Endothelial cell of umbilical vein (primary cell): ENCODE results near the gene CAMTA2. TPM values are rescaled to one million over a fixed set of nuclear protein-coding genes. Genes with fewer than 3 reads are reported as not detected.
A peak's percentile ranks its signal among the peaks of the same experiment; 100 is the strongest.

Experiments
- BruUV-seq: library from RNA; stranded (reverse); fragments of 400-500 nt; replicated peaks from 2 replicates; lab custom pipeline; 2021; lab: Mats Ljungman, UMichigan
- CTCF ChIA-PET: fragments of 300-600, 350-600 bp; sonication (Branson Sonifier 250); formaldehyde crosslinking; loops from one replicate; lab custom pipeline; 2021; ENCODE audit warnings: antibody characterized with exemption, inconsistent platforms; lab: Charles Lee
- POLR2A ChIA-PET: fragments of 300-600, 350-600 bp; sonication (Branson Sonifier 250); formaldehyde crosslinking; loops from one replicate; lab custom pipeline; 2021; ENCODE audit warnings: antibody characterized with exemption, inconsistent platforms; lab: Charles Lee
- DNase-seq: peaks from one replicate; pipeline ENCODE4 v3.0.0-alpha.2; 2011; ENCODE audit warnings: low read depth, low spot score
- FAIRE-seq: peaks from 2 replicates; lab custom pipeline; 2011; peaks lifted over from hg19 to GRCh38; lab: Jason Lieb, UNC
- H2AFZ ChIP-seq: 2 replicates; pipeline ENCODE4 v1.6.0; 2012; ENCODE audit warnings: low read depth, low read length, control low read depth, inconsistent platforms
- H3K27ac ChIP-seq: 2 replicates; pipeline ENCODE4 v1.5.1; 2011; ENCODE audit warnings: low read depth, mild to moderate bottlenecking, control low read depth, low read length, moderate library complexity; ENCODE audit not compliant: insufficient read depth
- H3K27me3 ChIP-seq, 2 experiments: 2 replicates each; pipeline versions ENCODE4 v1.6.0 to v1.6.1; 2011; ENCODE audit warnings: low read length in 2 of 2, mixed read lengths in 1 of 2; ENCODE audit not compliant: control insufficient read depth in 2 of 2, insufficient read depth in 2 of 2
- H3K36me3 ChIP-seq, 2 experiments: 2 replicates in 1 of 2; 3 replicates in 1 of 2; pipeline ENCODE4 v1.5.1; 2011; ENCODE audit warnings: low read length in 2 of 2, mild to moderate bottlenecking in 1 of 2, moderate library complexity in 1 of 2; ENCODE audit not compliant: control insufficient read depth in 2 of 2, insufficient read depth in 2 of 2; ENCODE audit errors: extremely low read depth in 1 of 2
- H3K4me1 ChIP-seq: 3 replicates; pipeline ENCODE4 v1.5.1; 2011; ENCODE audit warnings: mild to moderate bottlenecking, low read length; ENCODE audit not compliant: control insufficient read depth, insufficient read depth; ENCODE audit errors: extremely low read depth
- H3K4me2 ChIP-seq: 2 replicates; pipeline ENCODE4 v1.6.1; 2011; ENCODE audit warnings: low read length, control low read depth, mixed read lengths; ENCODE audit not compliant: insufficient read depth
- H3K4me3 ChIP-seq, 3 experiments: fragments of 200-600 bp in 1 of 3; sonication (generic), shearing (Covaris generic) in 1 of 3; replicated peaks in 1 of 3; 2 replicates each; pipeline ENCODE4 v1.5.1; 2011 to 2016; ENCODE audit warnings: control low read depth in 3 of 3, low read length in 3 of 3, mild to moderate bottlenecking in 2 of 3, inconsistent platforms in 1 of 3, low read depth in 1 of 3, moderate library complexity in 1 of 3; ENCODE audit not compliant: insufficient read depth in 1 of 3
- H3K79me2 ChIP-seq: 2 replicates; pipeline ENCODE4 v1.6.0; 2012; ENCODE audit warnings: low read length, inconsistent platforms; ENCODE audit not compliant: control insufficient read depth, insufficient read depth
- H3K9ac ChIP-seq: replicated peaks from 2 replicates; pipeline ENCODE3; 2011; ENCODE audit warnings: low read length, control low read depth; ENCODE audit not compliant: insufficient read depth; ENCODE audit errors: extremely low read depth
- H3K9me1 ChIP-seq: replicated peaks from 3 replicates; pipeline ENCODE4 v1.6.0; 2011; ENCODE audit warnings: mild to moderate bottlenecking, low read length; ENCODE audit not compliant: control insufficient read depth, insufficient read depth; ENCODE audit errors: extremely low read depth
- H3K9me3 ChIP-seq: replicated peaks from 2 replicates; pipeline ENCODE4 v1.5.1; 2012; ENCODE audit warnings: low read length, inconsistent platforms; ENCODE audit not compliant: control insufficient read depth, insufficient read depth
- H4K20me1 ChIP-seq: replicated peaks from 2 replicates; pipeline ENCODE3; 2011; ENCODE audit warnings: mild to moderate bottlenecking, low read length; ENCODE audit not compliant: control insufficient read depth, insufficient read depth; ENCODE audit errors: extremely low read depth
- EZH2 ChIP-seq: IDR thresholded peaks from 2 replicates; pipeline ENCODE4 v1.6.1; 2012; ENCODE audit warnings: borderline replicate concordance, low read depth, mild to moderate bottlenecking, moderate library complexity, low read length, inconsistent platforms; ENCODE audit not compliant: severe bottlenecking
- FOS ChIP-seq: IDR thresholded peaks from 2 replicates; pipeline ENCODE4 v1.6.1; 2011; ENCODE audit warnings: mild to moderate bottlenecking, low read length, moderate library complexity, borderline replicate concordance; ENCODE audit not compliant: insufficient read depth
- GATA2 ChIP-seq: IDR thresholded peaks from 2 replicates; pipeline ENCODE4 v1.7.0; 2011; ENCODE audit warnings: low read depth, mild to moderate bottlenecking, moderate library complexity, mixed read lengths, low read length; ENCODE audit not compliant: insufficient read length, insufficient read depth
- JUN ChIP-seq: IDR thresholded peaks from 2 replicates; pipeline ENCODE4 v1.6.1; 2011; ENCODE audit warnings: borderline replicate concordance, low read depth; ENCODE audit not compliant: insufficient read length, insufficient read depth
- MAX ChIP-seq: IDR thresholded peaks from 2 replicates; pipeline ENCODE4 v1.6.1; 2011; ENCODE audit not compliant: insufficient read depth, insufficient read length
- MYC ChIP-seq: IDR thresholded peaks from one replicate; pipeline ENCODE4 v1.6.1; 2011; ENCODE audit warnings: mild to moderate bottlenecking, low read depth, low read length
- POLR2A ChIP-seq: IDR thresholded peaks from 2 replicates; pipeline ENCODE4 v1.6.1; 2012; ENCODE audit warnings: low read depth, mild to moderate bottlenecking, control low read depth, low read length
- POLR2AphosphoS5 ChIP-seq: IDR thresholded peaks from 2 replicates; pipeline ENCODE4 v1.6.1; 2012; ENCODE audit warnings: low read depth, mild to moderate bottlenecking, control low read depth, low read length, moderate library complexity; ENCODE audit not compliant: insufficient read depth
- dilution Hi-C: fragments of 300-500 bp; cut with MboI; formaldehyde crosslinking; loops from one replicate; pipeline ENCODE4 v1.15.0; 2019; ENCODE audit warnings: low sequenced_read_pairs; ENCODE audit not compliant: extremely low pct_ligation_motif_present
- intact Hi-C: fragments of 100-400 bp; cut with micrococcal nuclease; formaldehyde crosslinking; loops from one replicate; pipeline ENCODE4 v1.10.0; 2022
- polyA plus RNA-seq, 4 experiments: library from polyadenylated mRNA; depleted of rRNA in 3 of 4; stranded (reverse) in 3 of 4; unstranded in 1 of 4; fragments of >200 nt; gene quantifications; 2 replicates each; pipeline versions ENCODE4 v1.2.1 to v1.2.3, GENCODE V29; 2011 to 2012; ENCODE audit warnings: missing spikeins in 1 of 4
- total RNA-seq: library from RNA; stranded (reverse); gene quantifications from 2 replicates; pipeline ENCODE4 v1.2.3, GENCODE V29; 2021
- TF ChIP-seq, protein P1 (sequence below), 2 donors: IDR thresholded peaks; 1 replicate in 1 of 2; 2 replicates in 1 of 2; pipeline ENCODE4 v1.5.1; 2011; ENCODE audit warnings: low read length in 2 of 2, mild to moderate bottlenecking in 2 of 2, moderate library complexity in 2 of 2, control low read depth in 1 of 2, inconsistent platforms in 1 of 2, low read depth in 1 of 2; ENCODE audit not compliant: insufficient read depth in 1 of 2; ENCODE audit errors: extremely low read depth in 1 of 2

CAMTA2 gene
- total and polyA plus RNA-seq, 2 donors (not counting 3 experiments of a cell fraction or from before 2014, with no cell fraction given), result 33.8 to 51.0 TPM

GRCh38 chr17:4986403-4986802 is 1.1 kb downstream of the CAMTA2 start:
- peaks cover 24% of the 10 kb centered on the region for H3K4me1 ChIP-seq
- H3K36me3 ChIP-seq, result peaks cover 2 to 15% of the 10 kb centered on the region in 2 experiments
- ChIA-PET POLR2A (interaction anchor here (0.7 kb wide), 1 partner anchor 12 kb away, joined by 5 read pairs; the partner anchor contains the start of gene KIF1C), CTCF (interaction anchor here (0.8 to 4.6 kb wide), 10 partner anchors 11 to 453 kb away, joined by 3 to 50 read pairs (median 6); partner anchors contain the start of genes INCA1, KIF1C, RNF167 and SLC25A11)
- H3K79me2 ChIP-seq, result peaks cover 18% of the 10 kb centered on the region
- H3K9me1 ChIP-seq, result no peaks in the 10 kb centered on the region
- dilution Hi-C loops, result no loop called here
- no peaks in the 10 kb centered on the region for H3K27me3 ChIP-seq
- H3K4me2 ChIP-seq, result peak overlapping the region; percentile 84
- no TSS peak for BruUV-seq
- peak overlapping the region; percentile 96 for H2AFZ ChIP-seq
- H4K20me1 ChIP-seq, result no peaks in the 10 kb centered on the region
- H3K9me3 ChIP-seq, result no peaks in the 10 kb centered on the region
- H3K27ac ChIP-seq, result peak overlapping the region; percentile 66
- DNase-seq (peak; percentile 40), FAIRE-seq (peak; percentile 96)
- intact Hi-C loops, result loop anchor here (1.0 to 2.0 kb wide), 2 partner anchors 40 to 46 kb away; partner anchors contain the start of genes RNF167 and SLC25A11
- TF ChIP-seq GATA2 (no peak), POLR2A (peak; percentile 75), FOS (no peak), MYC (no peak), EZH2 (no peak), POLR2AphosphoS5 (peak; percentile 61), MAX (no peak), JUN (no peak)
- TF ChIP-seq, protein P1, sequence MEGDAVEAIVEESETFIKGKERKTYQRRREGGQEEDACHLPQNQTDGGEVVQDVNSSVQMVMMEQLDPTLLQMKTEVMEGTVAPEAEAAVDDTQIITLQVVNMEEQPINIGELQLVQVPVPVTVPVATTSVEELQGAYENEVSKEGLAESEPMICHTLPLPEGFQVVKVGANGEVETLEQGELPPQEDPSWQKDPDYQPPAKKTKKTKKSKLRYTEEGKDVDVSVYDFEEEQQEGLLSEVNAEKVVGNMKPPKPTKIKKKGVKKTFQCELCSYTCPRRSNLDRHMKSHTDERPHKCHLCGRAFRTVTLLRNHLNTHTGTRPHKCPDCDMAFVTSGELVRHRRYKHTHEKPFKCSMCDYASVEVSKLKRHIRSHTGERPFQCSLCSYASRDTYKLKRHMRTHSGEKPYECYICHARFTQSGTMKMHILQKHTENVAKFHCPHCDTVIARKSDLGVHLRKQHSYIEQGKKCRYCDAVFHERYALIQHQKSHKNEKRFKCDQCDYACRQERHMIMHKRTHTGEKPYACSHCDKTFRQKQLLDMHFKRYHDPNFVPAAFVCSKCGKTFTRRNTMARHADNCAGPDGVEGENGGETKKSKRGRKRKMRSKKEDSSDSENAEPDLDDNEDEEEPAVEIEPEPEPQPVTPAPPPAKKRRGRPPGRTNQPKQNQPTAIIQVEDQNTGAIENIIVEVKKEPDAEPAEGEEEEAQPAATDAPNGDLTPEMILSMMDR (IDR thresholded peaks at IDR 0.05; ENCODE audit: extremely low read depth in 1 of 2, insufficient read depth in 1 of 2, low read depth in 1 of 2, low read length in 2 of 2), result no peak
- peak overlapping the region; percentile 58 to 76 (median 60) for H3K4me3 ChIP-seq
- peak overlapping the region; percentile 52 for H3K9ac ChIP-seq
